HG03066 (cell line): ENCODE measurements around the gene GPR32.
A peak's percentile ranks its signal among the peaks of the same experiment; 100 is the strongest.
"Not testable (repeated sequence)": the region's sequence is repeated elsewhere in the genome, so short reads cannot be mapped to it uniquely, and the experiment has no call there.

ENCODE experiments used
- ATAC-seq: cut with Tn5 transposase; IDR thresholded peaks from one replicate; pipeline ENCODE4 v1.9.1; 2021; ENCODE audit warnings: low read depth; ENCODE audit not compliant: unreplicated experiment

Gene GPR32

DNA sequence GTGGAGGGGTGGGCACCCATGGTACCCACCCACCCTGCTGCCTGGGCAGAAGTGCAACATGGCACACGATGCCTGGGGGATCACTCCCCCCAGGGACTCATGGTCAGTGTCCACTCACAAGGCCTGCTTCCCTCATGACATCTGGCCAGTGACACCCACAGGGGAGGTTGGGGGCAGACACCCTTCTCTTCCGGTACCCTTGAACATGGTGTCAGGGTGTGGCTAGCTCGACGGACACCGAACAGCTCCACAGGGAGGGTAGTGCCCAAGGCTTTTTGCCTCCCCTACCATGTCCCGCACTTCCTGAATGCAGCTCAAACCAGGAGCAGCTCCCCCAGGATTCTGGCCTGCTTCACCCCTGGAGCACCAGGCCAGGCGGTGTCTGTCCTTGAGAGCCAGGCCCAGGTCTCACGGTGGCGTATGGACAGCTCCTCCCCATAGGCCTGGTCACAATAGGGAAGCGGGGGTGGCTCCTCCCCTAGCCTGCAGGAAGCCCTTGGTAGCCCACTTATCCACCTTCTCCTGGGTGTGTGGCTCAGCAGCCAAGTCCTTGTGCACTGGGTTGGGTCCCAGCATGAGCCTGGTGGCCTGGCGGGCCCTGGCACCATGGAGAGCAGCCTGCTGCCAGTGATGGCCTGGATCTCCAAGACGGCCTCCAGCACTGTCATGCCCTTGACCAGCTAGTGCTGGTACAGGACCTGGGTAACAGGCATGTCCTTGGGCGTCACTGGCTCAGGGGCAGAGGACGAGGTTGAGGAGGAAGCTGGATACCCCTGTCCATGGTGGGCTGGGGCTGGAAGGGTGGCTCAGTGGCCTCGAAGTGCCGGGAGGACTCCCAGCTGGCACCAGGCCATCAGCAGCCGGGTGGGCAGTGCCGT is 27.8 kb downstream of the GPR32 start:
- no peak for ATAC-seq

DNA sequence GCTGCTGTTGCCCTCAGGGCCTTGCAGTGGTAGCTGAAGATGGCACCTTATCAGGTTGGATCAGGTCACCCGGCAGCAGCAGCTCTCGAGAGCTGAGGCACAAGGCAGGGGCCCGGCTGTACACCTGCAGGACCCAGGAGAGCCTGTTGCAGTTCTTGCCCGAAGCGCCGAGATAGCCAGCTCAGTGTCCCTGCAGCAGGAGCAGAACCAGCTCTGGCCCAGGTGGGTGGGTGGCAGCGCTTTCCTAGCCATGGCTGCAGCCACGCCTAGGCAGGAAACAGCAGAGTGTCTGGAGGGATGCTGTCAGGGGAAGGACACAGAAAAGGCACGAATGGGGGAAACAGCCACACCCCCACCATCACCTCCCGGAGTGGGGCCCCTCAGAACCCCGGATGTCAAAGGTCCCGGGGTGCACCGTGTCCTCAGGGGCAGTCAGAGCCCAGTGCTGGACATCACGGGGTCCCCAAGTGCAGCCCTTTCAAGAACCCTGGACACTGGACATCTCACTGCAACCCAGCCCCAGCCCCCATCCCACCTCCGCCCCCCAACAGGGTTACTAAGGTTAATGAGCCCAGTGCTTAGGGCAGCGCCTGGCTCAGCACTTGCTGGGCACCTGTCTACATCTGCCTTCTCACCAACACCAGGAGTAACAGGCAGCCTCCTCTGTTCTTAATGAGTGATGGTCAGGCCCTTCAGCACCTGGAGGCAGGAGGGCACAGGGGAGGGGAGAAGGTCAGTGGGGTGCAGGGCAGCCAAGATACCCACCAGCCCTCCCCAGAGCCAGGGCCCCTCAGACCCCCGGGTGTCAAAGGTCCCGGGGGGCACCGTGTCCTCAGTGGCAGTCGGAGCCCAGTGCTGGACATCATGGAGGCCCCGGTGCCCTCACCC is 28.6 kb downstream of the GPR32 start:
- no peak for ATAC-seq

GRCh38 chr19:50799547-50799851 is 29.2 kb downstream of the GPR32 start:
- ATAC-seq: no peak

DNA sequence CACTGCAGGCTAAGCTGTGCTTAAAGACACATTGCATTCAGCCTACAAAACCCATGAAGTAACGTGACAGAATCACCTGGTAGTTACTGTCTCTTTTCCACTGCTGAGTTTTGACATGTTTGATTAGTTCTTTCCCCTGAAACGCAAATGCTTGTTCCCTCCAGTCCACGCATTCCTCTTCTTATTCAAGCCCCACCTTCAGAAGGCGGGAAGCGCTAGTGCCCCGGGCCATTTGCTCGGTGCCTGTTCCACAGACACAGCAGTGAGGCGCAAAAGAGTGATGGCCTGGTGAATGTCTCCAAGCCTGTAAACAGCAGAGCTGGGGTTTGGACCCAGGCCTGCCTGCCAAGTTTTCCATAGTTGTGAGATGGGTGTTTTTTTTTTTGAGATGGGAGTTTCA is 30.8 kb downstream of the GPR32 start:
- ATAC-seq: no peak

DNA sequence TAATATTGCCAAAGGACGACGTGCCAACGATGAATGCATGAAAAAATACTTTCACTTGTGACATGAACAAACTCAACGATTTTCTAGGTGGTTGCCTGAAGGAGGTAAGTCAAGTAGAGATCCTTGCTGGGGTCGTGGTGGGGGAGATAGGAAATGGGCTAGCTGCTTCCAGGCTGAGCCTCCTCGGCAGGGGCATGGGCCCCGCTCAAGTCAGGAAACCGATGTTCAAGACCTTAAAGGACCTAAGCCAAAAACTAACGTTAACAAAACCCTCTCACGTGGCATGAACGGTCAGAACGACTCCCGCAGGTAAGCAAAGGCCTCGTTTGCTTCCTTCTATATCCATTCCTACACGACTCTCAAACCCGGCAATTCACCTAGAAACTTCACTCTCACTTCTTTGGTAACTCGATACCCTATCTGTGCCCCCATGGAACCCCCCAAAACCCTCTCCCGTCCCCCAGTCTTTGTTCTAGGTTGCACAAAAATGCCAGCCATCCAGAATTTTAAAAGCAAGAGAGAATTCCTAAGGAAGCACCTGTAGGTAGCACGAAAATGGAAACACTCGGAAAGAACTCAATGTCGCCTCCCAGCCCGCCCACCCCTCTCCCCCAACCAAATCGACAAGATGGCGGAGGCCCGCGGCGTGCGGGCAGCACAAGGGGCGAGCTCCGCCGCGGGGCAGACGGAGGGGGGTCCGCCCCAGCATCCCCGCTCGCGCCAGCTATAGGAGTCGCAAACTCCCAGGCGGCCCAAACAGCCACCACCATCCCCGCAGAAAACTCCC is 33.6 kb downstream of the GPR32 start:
- no peak for ATAC-seq

DNA sequence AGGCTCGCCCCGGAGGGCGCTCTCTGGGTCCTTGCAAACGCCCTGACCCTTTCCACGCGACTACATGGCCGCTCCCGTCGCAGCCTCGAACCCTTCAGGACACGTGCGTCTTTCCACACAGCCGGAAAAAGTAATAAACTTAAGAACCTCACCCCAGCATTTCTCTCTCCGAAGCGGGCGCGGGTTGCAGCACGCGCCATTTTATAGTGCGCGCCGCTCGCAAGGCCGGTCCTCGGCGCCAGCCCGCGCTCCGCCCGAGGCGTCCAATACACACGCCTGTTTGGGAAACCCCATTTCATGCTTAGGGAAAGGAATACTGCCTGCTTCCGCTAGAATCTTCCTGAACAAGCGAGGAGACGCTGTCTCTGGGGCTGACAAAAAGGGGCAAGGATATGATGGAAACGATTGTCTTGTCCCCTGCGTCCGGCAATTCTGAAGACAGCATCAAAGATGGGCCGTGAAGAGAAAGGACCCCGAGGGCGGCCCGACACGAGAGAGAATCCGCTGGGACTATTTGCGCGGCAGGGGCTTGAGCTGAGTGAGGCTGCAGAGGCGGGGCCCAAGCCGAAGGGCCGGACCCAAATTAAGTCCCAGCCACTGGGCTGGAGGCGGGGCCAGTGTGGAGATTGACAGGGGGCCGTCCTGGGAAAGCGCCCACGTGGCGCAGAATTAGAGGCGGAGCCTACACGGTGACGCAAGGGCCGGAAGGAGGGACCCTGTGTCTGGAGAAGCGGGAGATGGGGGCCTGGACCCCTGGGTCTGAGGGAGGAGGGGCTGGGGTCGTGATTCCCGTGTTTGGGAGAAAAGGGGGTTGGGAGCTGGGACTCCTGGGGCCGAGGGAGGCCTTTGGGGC is 34.4 kb downstream of the GPR32 start:
- peak; percentile 91 for ATAC-seq

DNA sequence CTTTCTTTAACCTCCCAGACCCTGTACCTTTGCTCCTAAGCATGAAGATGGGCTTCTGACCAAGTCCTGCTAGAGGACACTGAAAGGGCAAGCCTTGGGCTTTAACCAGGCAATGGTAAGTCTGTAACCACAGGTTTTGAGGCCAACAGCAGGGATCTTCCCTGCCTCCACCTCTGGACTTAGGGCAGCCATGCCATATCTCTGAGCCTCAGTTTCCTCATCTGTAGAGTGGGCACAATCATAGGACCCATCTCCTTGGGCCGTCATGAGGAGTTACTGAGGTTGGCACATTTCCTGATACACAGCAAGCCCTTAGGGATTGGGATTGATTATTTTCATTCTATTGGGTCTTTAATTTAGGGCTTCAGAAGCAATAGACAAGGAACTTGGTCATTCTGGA is 38.6 kb downstream of the GPR32 start:
- ATAC-seq: no peak

GRCh38 chr19:50811622-50812238 is 41.5 kb downstream of the GPR32 start:
- not testable (repeated sequence) for ATAC-seq

DNA sequence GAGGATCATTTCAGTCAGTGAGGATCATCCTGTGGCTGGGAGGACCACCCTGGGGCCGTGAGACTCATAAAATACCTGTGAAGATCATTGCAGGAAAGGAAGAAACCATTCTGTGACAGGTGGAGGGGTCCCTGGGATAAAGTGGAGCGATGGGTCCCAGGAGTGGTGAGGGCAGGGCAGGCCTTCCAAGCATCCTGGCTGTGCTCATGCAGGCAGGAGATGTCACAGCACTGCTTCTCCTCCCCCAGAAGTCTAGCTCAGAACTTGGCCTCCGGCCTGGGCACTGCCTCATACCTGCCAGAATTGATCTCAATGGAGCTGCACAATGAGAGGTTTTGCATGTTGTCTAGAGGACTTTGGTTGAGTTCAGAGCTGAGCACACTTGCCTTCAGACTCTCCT is 42.2 kb downstream of the GPR32 start:
- ATAC-seq: no peak

- no peak for ATAC-seq
These were observed 44.6 kb downstream of the GPR32 start for GRCh38 chr19:50814883-50815282.

DNA sequence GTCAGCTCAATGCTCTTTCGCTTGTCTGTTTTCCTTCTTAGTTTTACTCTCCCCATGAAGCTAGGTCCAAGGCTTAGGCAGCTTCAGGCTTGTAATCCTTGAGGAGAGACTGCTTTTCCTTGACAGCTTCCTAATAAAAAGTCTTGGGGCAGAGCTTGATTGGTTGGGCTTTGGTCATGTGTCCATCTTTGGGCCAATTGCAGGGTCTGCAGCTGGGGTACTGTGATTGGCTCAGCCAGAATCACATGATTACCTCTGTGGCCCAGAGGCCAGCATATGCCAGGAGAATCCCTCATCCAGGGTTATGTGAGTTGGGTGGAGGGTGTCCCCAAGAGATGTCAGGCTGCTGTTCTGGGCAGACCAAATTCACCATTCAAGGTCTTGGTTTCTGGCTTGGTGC is 45.2 kb downstream of the GPR32 start:
- ATAC-seq: no peak

DNA sequence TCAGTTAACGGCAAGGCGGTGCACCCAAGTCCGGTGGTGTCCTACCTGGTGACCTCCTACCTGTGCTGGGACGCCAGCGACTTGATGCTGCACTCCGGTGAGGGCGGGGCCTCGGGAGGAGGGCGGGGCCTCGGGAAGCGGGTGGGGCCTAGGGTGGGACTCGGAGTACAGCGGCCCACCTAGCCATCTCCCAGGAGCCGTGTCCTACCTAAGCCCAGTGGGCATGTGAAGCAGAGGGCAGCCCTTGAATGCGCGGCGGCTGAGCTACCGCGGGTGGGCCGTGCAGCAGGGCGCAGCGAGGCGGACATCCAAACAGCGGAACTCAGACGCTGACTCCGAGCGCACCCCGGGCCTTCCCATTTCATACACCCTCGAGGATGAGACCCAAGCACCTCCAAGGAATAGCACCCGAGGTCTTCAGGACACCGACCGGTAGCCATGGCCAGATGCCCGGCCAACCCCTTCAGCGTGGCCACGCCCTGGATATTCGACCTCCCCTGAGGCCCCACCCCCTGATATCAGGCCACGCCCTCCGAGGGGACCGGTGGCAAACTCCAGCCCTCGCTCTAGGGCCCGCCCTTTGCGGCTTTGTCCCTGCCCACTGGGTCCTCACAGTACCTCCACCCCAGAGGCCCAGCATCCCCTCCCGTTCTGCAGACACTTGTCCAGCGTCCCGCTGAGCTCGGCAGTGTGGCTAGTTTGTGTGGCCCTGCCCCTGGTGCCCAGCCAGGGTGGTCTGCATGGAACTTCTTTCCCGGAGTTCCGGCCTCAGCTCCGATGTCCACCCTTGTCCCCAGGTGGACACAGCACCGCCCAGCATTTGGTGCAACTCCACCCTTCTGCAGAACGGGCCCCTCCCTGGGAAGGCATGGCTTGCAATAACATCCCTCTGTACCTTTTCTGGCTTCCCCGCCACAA is 47.9 kb downstream of the GPR32 start:
- peak; percentile 60 for ATAC-seq

GRCh38 chr19:50818859-50819472 is 48.7 kb downstream of the GPR32 start:
- no peak for ATAC-seq

- no peak for ATAC-seq
These were observed 49.4 kb downstream of the GPR32 start for GRCh38 chr19:50819636-50820035.

GRCh38 chr19:50820086-50820485 is 49.8 kb downstream of the GPR32 start:
- no peak for ATAC-seq

DNA sequence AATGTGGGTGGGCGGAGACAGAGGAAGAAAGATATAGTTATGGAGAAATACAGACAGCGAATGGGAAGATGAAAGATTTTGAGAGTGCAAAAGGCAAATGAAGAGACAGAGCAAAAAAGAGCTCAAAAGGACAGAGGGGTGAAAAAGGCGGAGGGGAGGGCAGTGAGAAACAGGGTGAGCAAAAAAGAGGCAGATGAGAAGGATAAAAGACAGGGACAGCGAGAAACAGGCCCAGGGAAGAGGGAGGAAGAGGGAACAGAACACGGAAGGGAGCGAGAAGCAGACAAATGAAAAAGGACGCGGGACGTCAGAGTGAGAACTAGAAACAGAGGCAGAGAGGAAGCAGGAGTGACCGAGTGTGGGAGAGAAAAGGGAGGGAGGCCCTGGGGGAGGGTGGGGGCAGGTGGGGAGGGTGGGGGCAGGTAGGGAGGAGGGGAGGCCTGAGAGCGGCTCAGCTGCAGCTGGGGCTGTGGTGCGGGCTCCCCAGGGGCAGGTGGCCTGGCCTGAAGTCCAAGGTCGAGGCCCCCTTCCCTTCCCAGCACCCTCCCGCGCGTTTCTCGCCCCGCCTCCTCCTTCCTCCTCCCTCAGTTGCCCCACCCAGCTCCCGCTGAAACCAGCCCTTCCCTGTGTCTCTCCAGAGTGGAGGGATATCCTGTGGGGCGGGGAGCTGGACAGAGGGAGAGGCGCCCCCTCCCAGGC is 50.4 kb downstream of the GPR32 start:
- ATAC-seq: no peak

DNA sequence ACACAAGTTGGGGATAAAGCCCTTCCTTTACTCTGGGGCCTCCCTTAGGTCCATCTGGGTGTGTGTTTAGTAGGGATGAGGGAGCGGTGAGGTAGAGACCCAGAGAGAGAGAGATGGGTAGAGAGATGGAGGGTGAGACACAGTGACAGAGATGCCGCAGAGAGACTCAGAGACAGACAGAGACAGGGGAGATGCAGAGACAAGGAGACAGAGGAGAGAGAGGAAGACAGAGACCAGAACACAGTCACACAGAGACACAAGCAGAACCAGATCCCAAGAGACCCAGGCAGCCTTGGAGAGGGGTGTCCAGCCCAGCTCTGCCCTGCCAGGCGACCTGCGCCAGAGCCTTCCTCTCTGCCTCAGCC is 51.0 kb downstream of the GPR32 start:
- no peak for ATAC-seq
